NB4 (cell line): ENCODE measurements around the gene TRABD2B.

Source experiments
- DNase-seq: peaks from one replicate; pipeline ENCODE4 v3.0.0; 2010; ENCODE audit warnings: low read depth
- H3K4me3 ChIP-seq: one replicate; pipeline ENCODE4 v1.5.1; 2011; ENCODE audit warnings: mild to moderate bottlenecking, low read depth, low read length, moderate library complexity
- MYC ChIP-seq: IDR thresholded peaks from 2 replicates; pipeline ENCODE4 v1.6.1; 2011; ENCODE audit warnings: low read depth, low read length
- POLR2A ChIP-seq: IDR thresholded peaks from 2 replicates; pipeline ENCODE4 v1.6.1; 2011; ENCODE audit warnings: mild to moderate bottlenecking; ENCODE audit not compliant: insufficient read length; ENCODE audit errors: extremely low read depth
- TF ChIP-seq, protein P1 (sequence below): IDR thresholded peaks from 2 replicates; pipeline ENCODE4 v1.6.1; 2011; ENCODE audit warnings: low read depth, low read length
- TF ChIP-seq, protein P2 (sequence below): IDR thresholded peaks from one replicate; pipeline ENCODE4 v1.5.1; 2012; ENCODE audit warnings: low read depth, low read length

TRABD2B gene

DNA sequence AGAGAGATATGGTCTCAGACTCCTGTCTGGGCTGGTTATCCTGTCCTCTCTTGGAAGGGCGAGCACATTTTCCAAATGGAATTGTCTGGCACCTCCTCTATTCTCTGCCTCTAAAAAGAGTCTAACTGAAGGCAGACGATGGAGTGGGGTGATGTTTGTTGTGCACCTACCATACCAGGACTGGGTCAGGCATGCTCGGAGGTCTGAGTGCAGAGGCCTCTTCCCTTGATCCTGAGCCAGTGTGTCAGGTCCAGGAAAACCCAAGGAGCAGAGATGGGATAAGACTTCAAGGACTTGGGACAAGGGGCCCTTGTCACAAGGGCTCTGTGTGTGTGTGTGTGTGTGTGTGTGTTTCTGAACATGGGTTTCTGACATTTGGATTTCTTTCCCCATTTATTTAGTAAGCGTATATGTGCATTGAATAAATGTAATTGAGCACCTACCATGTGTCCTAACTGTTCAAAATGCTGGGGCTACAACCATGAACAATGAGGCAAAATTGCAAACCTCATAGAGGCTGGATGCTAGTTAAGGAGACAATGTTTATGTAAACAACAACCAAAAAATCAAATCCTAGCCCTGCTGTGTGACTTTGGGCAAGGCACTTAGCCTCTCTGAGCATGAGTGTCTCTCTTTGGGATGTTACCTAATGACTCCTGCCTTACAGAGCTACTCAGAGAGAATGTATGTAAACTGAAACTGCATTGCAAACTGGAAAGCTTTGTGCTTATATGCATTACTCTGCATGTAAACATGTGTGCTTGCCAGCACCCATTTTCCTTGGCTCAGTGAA lies 283.0 kb downstream of the TRABD2B start:
- no peak overlapping the region for H3K4me3 ChIP-seq
- DNase-seq = no peak
- TF ChIP-seq MYC = no peak
- TF ChIP-seq POLR2A = no peak
- TF ChIP-seq, protein P1, sequence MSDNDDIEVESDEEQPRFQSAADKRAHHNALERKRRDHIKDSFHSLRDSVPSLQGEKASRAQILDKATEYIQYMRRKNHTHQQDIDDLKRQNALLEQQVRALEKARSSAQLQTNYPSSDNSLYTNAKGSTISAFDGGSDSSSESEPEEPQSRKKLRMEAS = no peak
- TF ChIP-seq, protein P2, sequence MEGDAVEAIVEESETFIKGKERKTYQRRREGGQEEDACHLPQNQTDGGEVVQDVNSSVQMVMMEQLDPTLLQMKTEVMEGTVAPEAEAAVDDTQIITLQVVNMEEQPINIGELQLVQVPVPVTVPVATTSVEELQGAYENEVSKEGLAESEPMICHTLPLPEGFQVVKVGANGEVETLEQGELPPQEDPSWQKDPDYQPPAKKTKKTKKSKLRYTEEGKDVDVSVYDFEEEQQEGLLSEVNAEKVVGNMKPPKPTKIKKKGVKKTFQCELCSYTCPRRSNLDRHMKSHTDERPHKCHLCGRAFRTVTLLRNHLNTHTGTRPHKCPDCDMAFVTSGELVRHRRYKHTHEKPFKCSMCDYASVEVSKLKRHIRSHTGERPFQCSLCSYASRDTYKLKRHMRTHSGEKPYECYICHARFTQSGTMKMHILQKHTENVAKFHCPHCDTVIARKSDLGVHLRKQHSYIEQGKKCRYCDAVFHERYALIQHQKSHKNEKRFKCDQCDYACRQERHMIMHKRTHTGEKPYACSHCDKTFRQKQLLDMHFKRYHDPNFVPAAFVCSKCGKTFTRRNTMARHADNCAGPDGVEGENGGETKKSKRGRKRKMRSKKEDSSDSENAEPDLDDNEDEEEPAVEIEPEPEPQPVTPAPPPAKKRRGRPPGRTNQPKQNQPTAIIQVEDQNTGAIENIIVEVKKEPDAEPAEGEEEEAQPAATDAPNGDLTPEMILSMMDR = no peak

DNA sequence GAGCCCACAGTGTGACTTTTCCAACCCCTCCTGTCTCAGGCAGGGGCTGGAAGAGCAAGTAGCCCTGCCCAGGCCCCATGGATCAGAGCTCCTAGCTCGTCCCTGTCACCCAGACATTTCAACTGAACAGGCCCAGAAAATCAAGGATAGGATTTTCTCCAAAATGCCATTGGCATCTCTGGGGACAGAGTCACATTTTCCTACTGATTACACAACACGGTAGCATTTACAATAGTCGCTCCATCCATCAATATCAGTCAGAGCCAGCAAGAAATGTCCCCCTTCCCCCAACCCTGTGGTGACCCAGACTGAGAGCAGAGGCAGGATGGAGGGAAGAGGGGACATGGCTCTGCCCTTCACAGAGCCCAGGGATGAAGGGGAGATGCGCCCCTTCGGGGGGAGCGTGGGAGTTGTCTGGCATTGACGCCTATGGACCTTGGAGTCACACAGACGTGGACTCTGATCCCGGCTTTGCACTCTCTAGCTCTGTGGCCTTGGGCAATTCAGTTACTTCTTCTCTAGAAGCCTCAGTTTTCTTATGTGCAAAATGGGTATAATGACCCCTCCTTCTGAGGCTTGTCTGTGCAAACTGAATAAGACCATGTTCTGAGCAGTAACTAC lies 283.7 kb downstream of the TRABD2B start:
- H3K4me3 ChIP-seq = no peak overlapping the region
- DNase-seq = no peak
- TF ChIP-seq POLR2A = no peak
- TF ChIP-seq MYC = no peak
- TF ChIP-seq, protein P1 = no peak
- TF ChIP-seq, protein P2 = no peak

DNA sequence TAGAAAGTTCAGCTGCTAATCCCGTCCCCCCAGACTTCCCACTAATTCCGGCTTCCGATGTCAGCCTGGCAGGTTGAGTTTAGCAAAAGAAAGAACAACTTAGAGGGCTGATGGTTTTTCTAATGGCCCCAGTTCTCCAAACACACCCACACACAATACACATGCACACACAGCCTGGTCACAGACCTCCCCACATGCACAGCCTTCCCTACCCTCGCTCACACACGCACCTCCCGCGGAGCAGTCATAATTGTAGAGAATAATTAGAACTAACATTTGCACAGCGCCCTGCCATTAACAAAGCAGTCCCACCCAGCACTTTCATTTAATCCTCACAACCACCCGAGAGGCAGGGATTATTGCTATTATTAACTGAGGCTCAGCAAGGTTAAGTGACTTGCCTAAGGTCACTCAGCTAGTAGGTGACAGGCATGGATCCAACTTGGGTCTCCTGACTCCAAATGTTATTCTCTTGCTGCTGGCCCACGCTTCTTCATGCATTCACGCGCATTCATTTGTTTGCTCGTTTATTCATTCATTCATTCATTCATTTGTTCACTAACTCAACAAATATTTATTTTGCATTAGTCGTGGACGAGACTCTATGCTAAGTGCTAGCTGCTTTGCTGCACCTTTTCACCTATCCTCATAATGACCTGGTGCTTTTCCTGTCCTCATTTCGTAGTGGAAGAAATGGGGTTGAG lies 284.4 kb downstream of the TRABD2B start:
- DNase-seq = no peak
- TF ChIP-seq, protein P2 = no peak
- TF ChIP-seq, protein P1 = no peak
- no peak for TF ChIP-seq MYC
- no peak for TF ChIP-seq POLR2A
- H3K4me3 ChIP-seq = no peak overlapping the region

DNA sequence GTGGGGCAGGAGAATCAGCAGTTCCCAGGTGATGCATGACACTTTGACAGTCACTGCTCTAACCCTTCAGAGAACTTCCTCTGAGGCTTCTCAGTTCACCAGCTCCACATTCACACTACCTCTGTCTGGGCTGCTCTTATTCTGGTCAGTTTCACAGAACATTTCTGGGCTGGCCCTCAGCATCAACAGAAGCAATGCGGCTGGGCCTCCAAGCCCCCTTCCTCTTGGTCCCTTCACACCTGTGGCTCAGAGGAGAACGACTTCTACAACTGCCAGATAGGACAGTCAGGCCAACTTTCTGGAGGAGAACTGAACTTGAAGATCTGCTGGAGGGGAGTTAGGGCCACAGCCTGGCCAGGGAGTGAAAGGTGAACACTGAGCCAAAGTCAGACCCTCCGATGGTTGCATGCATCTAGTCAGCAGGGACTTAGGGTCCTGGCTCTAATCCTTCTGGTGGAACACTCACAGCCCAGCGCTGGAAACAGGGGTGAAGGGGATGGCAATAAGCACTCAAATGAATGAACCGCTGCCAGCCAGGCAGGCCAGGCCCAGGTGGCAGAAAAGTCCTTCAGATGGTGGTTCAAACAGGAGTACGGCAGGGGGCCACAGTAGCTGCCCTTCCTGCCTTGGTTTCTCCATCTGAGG lies 285.2 kb downstream of the TRABD2B start:
- no peak for DNase-seq
- H3K4me3 ChIP-seq = no peak overlapping the region
- no peak for TF ChIP-seq MYC

DNA sequence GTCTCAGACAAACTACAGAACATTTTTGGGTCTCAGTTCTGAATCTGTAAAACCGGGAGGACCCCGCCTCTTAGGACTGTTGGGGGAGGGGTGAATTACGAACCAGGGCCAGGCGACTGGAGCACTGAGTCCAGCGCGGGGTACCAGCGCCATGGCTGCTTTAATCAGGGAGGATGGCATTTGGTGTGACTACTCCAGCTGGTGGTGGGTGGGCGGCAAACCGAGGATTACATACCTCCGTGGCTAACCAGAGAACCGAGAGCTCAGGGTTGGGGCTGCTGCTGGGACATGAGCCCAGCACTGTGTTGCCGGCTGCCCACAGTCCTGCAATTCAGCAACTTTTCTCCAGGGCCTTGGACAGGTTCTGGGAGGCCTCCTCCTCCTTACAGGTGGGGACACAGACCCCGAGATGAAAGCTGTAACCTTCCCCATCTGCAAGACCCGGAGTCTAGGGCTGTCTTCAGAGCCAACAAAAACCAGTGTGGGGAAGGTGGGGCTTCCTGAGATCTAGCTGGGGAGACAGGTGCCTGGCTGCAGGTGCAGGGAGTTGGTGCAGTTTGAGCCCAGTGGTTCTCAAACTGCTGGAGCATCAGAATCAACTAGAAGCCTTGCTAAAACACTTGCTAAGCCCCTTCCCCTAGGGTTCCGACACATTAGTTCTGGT lies 285.9 kb downstream of the TRABD2B start:
- no peak overlapping the region for H3K4me3 ChIP-seq
- TF ChIP-seq, protein P2 = no peak
- no peak for TF ChIP-seq MYC
- no peak for TF ChIP-seq POLR2A
- TF ChIP-seq, protein P1 = no peak
- DNase-seq = no peak
